GF-D8 (cell line): Measurements from ENCODE around the gene WDR93.
"Not testable (repeated sequence)": the region's sequence is repeated elsewhere in the genome, so short reads cannot be mapped to it uniquely, and the experiment has no call there.

ENCODE experiments used
- DNase-seq: peaks from one replicate; lab custom pipeline; 2025; lab: John Stamatoyannopoulos, UW

WDR93 gene

DNA sequence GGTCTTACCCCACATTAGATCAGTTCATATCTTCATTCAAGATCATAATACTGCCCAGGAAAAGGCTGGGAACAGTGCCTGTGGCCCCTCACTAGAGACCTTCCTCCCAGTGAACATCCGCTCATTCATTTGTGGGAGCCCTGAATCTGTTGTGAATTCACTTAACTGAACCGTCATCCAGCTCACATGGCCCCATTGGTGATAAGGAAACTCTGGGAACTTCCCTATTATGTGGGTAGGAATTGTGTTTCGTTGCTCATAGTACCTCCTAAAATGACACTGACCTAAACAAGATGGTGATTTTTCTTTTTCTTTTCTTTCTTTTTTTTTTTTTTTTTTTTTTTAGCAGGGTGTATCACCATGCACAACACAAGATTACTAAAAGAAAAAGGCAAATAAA lies 78.8 kb downstream of the WDR93 start:
- no peak for DNase-seq

DNA sequence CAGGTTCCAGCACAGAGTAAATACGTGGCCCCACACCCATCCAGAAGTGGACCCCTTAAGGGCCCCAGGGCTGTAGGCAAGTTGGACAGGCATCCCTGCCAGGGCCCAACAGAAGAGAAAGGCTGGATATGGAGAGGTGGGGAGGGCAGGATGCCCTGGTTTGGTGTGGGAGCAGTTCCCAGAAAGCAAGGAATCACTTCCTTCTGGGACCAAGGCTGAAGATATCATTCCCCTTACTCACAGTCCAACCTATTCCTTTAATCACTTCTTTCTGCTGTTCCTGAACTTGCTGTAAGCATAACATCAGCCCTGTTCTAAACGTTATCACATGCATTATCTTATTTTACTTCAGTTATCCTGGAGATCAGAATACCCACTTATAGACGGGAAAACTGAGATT lies 79.4 kb downstream of the WDR93 start:
- no peak for DNase-seq

DNA sequence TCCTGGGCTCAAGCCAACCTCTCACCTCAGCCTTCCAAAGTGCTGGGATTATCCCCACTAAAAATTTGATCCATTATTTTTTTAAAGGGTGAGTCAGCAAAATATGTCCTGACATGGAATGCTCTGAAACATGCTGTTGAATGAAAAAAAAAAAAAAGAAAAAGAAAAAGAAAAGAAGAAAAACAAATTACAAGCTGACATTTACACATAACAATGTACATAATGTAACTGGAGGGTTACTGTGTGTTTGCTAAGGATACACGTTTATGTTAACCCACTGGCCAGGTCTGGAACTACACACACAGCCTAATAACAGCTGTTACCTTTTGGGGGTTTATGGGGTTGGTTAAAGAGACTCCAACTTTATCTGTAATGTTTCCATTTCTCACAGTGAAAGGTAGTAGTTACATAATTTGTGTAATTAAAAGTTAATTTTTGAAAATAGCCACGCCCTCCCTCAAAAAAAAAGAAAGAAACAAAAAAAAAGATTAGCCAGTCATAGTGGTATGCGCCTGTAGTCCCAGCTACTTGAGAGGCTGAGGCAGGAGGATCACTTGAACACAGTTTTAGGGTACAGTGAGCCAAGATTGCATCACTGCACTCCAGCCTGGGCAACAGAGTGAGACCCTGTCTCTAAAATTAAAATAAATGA lies 82.4 kb downstream of the WDR93 start:
- no peak for DNase-seq

DNA sequence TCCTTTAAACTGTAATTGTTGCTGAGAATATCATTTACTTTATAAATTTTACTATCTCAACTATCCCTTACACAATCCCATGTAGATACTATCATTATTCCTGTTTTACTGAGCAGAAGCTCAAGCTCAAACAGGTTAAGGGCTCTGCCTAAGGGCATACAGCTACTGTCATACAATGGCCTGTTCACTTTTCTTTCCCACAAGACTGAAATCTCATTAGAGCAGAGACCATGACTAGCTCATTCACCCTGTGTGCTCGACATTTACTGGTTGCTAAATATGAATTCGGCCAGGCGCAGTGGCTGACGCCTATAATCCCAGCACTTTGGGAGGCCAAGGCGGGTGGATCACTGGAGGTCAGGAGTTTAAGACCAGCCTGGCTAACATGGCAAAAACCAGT lies 83.9 kb downstream of the WDR93 start:
- DNase-seq: no peak

DNA sequence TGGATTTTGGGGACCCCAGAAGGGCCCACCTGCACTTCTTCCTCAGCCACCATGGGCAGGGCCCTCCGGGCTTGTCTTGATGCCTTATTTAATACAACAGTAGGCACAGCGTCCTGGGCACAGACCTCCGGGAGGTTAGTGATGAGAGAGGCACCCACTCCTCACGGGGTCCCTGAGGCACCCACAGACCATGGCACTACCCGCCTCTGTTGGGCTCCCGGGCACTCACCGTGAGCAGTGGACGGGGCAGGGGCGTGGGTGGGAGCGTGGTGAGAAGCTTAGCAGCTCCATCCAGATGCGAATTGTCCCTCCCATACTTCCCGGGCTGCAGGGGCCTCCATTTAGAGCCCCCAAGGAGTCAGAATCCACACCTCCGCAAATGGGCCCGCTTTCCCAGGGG lies 85.2 kb downstream of the WDR93 start:
- DNase-seq: no peak

DNA sequence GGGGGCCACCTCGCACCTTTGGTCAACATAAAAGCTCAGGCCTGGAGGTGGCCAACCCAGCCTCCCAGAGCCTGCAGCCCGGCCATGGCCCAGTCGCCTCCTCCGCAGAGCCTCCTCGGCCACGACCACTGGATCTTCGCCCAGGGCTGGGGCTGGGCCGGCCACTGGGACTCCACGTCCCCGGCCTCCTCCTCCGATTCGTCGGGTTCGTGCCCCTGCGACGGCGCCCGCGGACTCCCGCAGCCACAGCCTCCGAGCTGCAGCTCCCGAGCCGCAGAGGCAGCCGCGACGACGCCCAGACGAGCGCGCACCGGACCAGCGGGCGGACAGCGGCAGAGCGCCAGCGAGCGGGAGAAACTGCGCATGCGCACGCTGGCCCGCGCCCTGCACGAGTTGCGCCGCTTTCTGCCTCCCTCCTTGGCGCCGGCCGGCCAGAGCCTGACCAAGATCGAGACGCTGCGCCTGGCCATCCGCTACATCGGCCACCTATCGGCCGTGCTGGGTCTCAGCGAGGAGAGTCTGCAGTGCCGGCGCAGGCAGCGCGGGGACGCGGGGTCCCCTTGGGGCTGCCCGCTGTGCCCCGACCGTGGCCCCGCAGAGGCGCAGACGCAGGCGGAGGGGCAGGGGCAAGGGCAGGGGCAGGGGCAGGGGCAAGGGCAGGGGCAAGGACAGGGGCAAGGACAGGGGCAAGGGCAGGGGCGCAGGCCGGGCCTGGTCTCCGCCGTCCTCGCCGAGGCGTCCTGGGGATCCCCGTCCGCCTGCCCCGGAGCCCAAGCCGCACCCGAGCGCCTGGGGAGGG lies 85.9 kb downstream of the WDR93 start, which contains the start of gene MESP2:
MESP2 (plus strand) TSS at position 59 of the 799 bp plus-strand sequence; CDS start at position 85, 26 bp downstream.
- DNase-seq: no peak

DNA sequence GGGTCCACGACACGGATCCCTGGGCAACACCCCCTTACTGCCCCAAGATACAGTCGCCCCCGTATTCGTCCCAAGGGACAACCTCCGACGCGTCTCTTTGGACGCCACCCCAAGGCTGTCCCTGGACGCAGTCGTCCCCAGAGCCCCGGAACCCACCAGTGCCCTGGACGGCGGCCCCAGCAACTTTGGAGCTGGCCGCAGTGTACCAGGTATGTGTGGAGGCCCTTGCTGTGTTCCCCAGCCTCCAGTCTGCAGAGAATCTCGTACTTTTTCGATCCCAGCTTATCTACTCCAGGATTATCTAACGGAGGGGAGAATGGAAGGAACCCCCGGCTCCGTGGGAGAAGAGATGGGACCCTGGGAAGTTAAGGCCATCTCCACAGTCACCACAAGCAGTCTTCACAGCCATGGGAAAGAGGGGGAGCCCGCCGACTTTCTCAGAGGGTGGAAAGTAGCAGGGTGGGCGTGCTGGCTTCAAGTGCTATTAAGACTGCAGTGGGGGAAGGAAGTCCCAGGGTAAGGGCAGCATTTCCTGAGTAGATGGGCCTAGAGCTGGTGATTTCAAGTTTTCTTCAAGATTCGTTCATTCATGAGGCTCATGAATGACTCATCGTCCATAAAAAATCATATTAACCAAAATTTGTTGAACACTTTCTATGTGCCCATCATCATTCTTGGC lies 86.6 kb downstream of the WDR93 start:
- DNase-seq: no peak

DNA sequence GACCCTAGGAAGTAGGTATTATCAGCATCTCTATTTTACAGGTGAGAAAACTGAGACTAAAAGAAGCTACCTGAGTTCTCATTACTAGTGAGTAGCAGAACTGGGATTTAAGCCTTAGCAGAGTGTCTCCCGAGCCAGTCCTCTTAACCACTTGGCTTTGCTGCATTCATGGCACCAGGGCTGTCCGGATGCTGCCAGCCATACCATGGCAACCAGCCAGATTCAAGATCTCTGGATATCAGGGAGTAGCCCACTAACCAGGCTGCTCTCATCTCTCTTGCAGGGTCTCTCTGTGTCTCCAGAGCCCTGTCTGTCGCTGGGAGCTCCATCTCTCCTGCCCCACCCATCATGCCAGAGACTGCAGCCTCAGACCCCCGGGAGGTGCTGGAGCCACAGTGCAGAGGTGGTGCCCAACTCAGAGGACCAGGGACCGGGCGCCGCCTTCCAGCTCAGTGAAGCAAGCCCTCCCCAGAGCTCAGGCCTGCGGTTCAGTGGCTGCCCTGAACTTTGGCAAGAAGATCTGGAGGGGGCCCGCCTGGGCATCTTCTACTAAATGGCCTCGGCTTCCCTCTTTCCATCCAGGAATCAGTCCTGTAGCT lies 87.3 kb downstream of the WDR93 start:
- no peak for DNase-seq

DNA sequence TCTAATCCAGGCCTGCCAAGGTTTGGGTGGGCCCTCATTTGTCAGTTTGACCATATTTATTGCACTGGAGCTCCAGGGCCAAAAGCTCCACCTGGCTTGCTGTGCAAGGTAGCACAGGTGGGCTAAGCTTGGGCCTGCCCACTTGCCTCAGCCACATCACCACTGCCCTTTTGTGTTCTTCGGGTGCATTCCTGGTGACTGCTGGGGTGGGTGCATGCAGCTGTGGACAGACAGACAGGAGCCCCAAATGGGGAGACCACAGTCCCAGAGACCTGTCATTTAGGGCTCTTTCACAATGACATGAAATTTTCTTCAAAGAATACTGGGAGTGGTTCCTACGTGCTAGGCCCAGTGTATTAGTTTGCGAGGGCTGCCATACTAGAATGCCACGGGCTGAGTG lies 88.2 kb downstream of the WDR93 start:
- no peak for DNase-seq

DNA sequence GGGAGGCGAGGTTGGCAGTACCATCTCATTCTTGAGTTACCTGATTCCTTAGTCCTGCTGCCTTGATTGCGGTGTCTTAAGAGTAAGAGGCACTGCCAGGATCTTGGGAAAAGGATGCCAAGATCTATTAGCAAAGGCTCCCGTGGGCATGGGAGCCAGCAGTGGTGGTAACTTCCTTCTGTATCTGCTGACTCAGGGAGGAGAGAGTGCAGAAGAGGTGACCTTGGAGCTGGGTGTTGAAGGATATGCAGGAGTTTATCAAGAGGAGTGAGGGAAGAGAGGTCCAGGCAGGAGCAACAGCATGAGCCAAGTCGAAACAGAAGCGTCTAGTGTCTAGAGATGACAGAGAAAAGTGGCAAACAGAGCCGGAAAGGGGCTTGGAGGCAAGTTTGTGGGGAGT lies 90.0 kb downstream of the WDR93 start:
- no peak for DNase-seq

DNA sequence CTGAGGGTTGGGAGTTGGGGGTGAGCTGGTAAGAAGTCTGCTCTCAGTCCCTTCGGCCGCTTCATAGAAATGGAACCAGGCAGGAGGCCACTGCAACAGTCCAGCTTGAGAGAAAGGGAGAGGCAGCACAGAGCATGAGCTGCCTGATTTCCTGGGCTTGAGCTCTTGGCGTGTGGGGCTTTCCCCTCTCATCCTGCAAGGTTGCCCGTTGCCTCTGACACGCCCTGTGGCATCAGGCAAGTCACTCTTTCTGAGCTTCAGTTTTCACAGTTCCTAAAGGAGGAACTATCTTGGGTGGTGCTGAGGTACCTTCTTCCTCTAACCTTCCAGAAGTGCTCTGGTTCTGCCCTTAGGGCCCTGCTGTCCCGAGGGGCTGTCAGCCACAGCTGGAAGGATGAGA lies 90.4 kb downstream of the WDR93 start:
- no peak for DNase-seq

DNA sequence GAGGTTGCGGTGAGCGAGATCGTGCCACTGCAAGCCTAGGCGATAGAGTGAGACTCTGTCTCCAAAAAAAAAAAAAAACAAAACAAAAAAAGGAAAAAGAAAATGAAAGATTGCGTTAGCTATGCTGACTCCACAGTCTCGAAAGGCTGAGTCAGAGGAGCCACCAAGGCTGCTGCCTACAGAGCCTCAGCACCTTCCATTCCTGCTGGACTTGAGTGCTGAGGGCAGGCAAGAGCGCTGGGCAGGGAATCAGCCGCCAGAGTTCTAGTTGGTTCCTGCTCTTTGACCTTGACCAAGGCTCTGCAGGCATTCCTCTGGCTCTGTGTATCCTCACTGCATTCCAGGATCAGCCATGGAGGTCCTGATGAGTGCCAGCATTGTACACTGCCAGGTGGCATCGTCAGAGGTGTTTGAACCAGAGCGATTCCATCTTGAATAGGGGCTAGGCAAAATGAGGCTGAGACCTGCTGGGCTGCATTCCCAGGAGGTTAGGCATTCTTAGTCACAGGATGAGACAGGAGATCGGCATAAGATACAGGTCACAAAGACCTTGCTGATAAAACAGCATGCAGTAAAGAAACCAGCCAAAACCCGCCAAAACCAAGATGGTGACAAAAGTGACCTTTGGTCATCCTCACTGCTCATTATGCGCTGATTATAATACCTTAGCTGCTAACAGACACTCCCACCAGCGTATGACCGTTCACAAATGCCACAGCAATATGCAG lies 91.4 kb downstream of the WDR93 start:
- no peak for DNase-seq

DNA sequence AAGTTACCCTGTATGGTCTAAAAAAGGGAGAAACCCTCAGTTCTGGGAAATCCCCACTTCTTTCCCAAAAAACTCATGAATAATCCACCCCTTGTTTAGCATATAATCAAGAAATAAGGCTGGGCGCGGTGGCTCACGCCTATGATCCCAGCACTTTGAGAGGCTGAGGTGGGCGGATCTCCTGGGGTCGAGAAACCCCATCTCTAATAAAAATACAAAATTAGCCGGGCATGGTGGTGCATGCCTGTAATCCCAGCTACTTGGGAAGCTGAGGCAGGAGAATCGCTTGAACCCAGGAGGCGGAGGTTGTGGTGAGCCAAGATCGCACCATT lies 92.0 kb downstream of the WDR93 start:
- not testable (repeated sequence) for DNase-seq

DNA sequence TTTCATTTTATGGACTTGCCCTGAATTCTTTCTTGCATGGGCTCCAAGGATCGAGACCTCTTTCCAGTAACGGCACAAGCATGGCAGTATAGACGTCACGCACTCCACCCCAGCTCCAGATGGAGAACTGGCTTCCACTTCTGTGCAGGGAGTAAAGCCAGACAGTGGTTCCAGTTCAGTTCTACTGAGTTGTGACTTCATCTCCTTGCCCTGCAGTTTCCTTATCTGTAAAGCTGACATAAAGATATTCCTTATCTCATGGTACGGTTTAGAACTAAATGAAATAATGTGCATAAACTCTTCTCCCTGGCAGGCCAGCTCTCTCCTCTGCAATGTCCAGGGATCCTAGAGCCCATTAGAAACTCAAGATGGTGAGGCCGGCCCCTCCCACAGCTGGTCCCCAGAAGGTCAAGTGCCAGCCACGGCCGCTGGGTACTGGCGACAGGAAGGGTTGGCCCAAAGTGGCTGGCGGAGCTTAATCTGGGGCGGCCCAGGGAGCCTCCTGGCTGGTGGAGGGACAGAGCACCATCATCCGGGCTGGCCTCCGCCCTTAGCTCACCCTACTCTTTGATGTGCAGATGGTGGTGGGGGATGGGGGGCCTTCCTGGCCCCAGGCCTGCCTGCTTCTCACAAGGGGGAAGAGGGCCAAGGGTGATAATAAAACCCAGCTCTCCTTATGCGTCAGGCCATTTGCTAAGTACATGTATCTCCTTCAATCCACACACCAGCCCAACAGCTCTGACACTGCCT lies 92.7 kb downstream of the WDR93 start:
- DNase-seq: no peak

DNA sequence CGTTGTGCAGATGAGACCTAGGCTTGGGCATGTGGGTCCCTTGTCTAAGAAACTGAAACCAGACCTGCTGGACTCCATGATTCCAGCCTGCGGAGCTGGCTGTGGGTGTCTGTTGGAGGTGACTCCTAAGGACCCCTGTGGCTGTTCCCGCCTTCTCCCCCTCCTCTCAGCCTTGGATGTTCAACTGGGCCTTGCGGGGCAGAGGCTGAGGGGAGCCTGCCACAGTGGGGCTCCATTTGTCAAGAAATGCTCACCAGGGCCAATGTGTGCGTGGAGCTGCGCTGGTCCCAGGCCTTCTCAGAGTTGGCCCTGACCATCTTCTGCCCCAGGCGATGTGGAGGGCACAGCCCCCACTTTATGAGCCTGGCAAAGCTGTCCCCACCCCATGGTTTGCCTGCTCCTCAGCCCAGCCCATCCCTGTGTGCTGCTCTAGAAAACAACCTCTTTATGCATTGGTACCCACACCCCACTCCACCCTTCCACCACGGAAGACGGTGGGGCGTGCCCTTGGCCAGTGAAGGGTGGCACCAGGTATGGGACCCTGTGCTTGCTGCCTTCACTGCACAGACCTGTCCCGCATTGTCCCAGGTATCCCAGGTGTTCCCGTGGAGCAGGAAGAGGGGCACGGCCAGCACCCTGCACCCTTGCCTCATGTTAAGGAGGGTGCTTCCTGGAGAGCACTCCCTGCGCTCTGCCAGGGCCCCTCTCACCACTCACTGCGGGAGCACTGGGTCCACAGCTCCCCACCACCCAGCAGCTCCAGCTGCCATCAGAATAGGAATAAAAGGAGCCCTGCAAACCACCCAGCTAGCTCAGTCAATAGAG lies 93.5 kb downstream of the WDR93 start:
- no peak for DNase-seq

DNA sequence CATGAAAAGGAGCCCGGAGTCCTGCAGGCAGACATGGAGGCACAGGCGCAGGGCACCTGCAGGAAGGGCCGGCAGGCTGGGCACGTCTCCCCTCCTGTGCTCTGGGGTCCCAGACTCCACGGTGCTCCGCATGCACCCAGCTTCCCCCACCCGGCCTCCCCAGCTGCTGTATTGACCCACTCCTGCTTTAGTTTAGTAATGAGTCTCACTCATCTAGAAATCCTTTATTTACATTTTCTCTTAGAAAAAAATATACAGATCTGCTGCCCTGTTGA lies 94.0 kb downstream of the WDR93 start:
- DNase-seq: no peak

DNA sequence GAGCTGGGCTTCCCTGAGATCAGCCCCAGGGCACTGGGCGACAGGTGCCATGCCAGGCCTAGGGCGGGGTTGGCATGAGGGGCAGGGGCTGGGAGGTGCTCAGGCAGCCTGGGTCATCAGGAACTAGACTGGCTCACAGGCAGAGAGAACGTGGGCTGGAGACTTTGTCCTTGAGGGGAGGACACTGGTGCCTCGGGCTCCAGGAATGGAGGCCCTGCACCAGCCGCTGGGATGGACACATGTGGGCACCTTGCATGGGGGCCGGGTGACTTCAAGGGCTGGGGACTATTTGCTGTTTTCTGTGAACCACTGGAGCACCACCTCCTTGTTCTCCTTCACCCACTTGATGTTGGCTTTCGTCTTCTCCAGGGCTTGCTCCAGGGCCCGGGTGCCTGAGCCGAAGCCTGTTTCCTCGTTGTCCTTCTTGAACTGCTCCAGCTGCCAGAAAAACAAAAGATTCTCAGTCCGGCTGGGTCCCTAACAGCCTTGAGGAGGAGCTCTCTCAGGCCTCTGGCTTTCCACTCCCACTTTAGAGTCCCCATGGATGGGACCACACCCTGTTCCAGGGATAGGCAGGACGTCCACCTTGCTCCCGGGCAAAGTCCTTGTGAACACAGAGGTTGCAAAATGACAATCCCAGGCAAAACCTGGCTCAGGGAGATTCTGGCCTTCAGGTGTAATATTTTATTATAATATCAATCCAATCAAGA lies 94.6 kb downstream of the WDR93 start:
- DNase-seq: no peak

DNA sequence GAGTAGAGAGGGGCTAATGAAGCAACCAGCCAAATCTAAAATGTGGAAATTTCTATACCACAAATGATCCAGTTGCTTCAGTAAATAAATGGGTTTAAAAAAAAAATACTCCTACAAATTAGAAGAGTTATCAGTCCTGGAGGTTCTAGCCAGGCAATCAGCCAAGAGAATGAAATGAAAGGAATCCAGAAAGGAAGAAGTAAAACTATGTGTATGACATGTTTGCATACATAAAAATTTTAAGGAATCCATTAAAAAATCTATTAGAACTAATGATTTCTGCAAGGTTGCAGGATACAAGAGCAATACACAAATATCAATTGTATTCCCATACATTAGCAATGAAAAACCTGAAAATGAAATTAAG lies 95.1 kb downstream of the WDR93 start:
- DNase-seq: no peak

DNA sequence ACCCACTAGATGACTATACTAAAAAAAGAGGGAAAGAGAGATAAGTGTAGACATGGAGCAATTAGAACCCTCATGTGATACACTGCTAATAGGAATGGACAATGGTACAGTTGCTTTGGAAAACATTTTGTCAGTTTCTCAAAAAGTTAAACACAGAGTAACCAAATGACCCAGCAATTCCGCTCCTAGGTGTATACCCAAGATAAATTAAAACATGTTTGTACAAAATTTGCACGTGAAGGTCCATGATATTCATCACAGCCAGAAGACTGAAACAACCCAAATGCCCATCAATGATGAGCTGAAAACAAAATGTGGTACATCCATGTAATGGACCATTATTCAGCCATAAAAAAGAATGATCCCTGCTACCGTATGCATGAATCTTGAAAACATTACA lies 97.3 kb downstream of the WDR93 start:
- no peak for DNase-seq

DNA sequence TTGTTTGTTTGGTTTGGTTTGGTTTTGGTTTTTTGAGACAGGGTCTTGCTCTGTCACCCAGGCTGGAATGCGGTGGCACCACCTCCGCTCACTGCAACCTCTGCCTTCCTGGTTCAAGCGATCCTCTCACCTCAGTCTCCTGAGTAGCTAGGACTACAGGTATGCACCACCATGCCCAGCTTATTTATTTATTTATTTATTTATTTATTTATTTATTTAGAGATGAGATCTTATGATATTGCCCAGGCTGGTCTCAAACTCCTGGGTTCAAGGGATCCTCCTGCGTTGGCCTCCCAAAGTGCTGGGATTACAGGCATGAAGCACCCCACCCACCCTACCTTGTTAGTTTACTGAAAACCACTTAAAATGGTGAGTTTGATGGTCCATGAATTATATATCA lies 98.0 kb downstream of the WDR93 start:
- DNase-seq: not testable (repeated sequence)
